Transverse colon (tissue), 4 donors: Measurements from ENCODE around the gene CPLX4. TPM values are rescaled to one million over a fixed set of nuclear protein-coding genes. Genes with fewer than 3 reads are reported as not detected.

ENCODE experiments used
- DNase-seq: peaks from one replicate; pipeline ENCODE4 v3.0.0-alpha.2; 2019
- H3K27ac ChIP-seq, 4 donors: fragments of 200-600 bp; sonication (generic); 2 replicates each; pipeline ENCODE4 v1.5.1; 2016 to 2018; ENCODE audit warnings: inconsistent platforms in 4 of 4
- H3K27me3 ChIP-seq: fragments of 200-600 bp; sonication (generic); 2 replicates; pipeline ENCODE4 v1.5.1; 2017; ENCODE audit warnings: inconsistent platforms
- H3K36me3 ChIP-seq, 4 donors: fragments of 200-600 bp; sonication (generic); 2 replicates each; pipeline ENCODE4 v1.5.1; 2017 to 2019; ENCODE audit warnings: inconsistent platforms in 4 of 4
- H3K4me1 ChIP-seq, 4 donors: fragments of 200-600 bp; sonication (generic); 2 replicates each; pipeline ENCODE4 v1.5.1; 2017 to 2020; ENCODE audit warnings: inconsistent platforms in 4 of 4
- H3K4me3 ChIP-seq, 4 donors: fragments of 200-600 bp; sonication (generic); 1 replicate in 1 of 4; 2 replicates in 3 of 4; pipeline versions ENCODE4 v1.5.1 to v1.6.1; 2017 to 2019; ENCODE audit warnings: inconsistent platforms in 4 of 4
- H3K9me3 ChIP-seq, 2 donors: fragments of 200-600 bp; sonication (generic); 2 replicates each; pipeline ENCODE4 v1.5.1; 2017 to 2019; ENCODE audit warnings: inconsistent platforms in 2 of 2
- EP300 ChIP-seq: sonication (generic); formaldehyde crosslinking; IDR thresholded peaks from one replicate; pipeline ENCODE4 v1.6.1; 2017; ENCODE audit warnings: antibody characterized with exemption, low read depth
- POLR2A ChIP-seq: fragments of 450-650 bp; IDR thresholded peaks from one replicate; pipeline ENCODE4 v1.6.1; 2016; ENCODE audit warnings: antibody characterized with exemption, mild to moderate bottlenecking, moderate library complexity
- POLR2AphosphoS5 ChIP-seq, 3 donors: sonication (generic); formaldehyde crosslinking; IDR thresholded peaks; one replicate each; pipeline ENCODE4 v1.6.1; 2016; ENCODE audit warnings: antibody characterized with exemption in 3 of 3
- WGBS, 2 donors: methylation state at CpG; one replicate each; pipeline ENCODE4 v1.1.5; 2018; ENCODE audit warnings: low coverage in 1 of 2; 5-methylcytosine and 5-hydroxymethylcytosine counted together
- in situ Hi-C, 4 donors: fragments of 200-750 bp; cut with MboI; loops; one replicate each; pipeline versions ENCODE4 v1.15.0 to v1.15.1; 2017; ENCODE audit warnings: low sequenced_read_pairs in 3 of 4, low pct_ligation_motif_present in 1 of 4, low pct_unique_long_range_greater_than_20kb in 1 of 4
- intact Hi-C: fragments of 100-400 bp; cut with DNase I; formaldehyde crosslinking; loops from one replicate; pipeline ENCODE4 v1.15.1; 2023; ENCODE audit warnings: low total_unique reads
- total RNA-seq, 4 donors: library from RNA; depleted of rRNA; stranded (reverse); fragments of >200 nt; gene quantifications; one replicate each; pipeline ENCODE4 v1.1.0, GENCODE V29; 2016
- TF ChIP-seq, protein P1 (sequence below), 5 experiments: fragments of 200-600 bp in 3 of 5; fragments of 450-650 bp in 2 of 5; sonication (generic) in 3 of 5; IDR thresholded peaks; 1 replicate in 2 of 5; 2 replicates in 3 of 5; pipeline ENCODE4 v1.5.1; 2016 to 2017; ENCODE audit warnings: antibody characterized with exemption in 5 of 5, inconsistent platforms in 3 of 5, mild to moderate bottlenecking in 2 of 5, moderate library complexity in 1 of 5

Gene CPLX4
- total RNA-seq, 4 donors from 2014 or later: not detected

DNA sequence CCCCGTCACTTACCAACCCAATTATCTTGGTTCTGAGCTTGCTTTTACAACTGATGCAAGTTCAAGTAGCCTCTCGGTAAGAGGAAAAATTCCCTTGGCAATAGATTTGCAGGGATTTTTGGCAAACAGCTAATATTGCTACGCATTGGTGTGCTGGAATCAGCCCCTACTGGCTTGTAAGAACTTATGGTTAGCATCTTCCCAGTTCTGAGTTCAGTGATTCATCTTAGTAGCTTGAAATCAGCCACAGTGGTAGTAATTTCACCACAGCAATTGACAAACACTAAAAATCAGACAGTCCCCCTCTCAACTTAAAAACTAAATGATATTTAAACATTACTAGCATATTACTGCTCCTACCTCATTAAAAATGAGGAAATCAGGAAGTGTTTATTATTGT is 39.3 kb downstream of the CPLX4 start:
- 66% methylated on average over 3 of the region's 3 CpGs; no CpG with 5 or more reads in 1 of the 2 donors for WGBS, 2 donors
- TF ChIP-seq, protein P1, sequence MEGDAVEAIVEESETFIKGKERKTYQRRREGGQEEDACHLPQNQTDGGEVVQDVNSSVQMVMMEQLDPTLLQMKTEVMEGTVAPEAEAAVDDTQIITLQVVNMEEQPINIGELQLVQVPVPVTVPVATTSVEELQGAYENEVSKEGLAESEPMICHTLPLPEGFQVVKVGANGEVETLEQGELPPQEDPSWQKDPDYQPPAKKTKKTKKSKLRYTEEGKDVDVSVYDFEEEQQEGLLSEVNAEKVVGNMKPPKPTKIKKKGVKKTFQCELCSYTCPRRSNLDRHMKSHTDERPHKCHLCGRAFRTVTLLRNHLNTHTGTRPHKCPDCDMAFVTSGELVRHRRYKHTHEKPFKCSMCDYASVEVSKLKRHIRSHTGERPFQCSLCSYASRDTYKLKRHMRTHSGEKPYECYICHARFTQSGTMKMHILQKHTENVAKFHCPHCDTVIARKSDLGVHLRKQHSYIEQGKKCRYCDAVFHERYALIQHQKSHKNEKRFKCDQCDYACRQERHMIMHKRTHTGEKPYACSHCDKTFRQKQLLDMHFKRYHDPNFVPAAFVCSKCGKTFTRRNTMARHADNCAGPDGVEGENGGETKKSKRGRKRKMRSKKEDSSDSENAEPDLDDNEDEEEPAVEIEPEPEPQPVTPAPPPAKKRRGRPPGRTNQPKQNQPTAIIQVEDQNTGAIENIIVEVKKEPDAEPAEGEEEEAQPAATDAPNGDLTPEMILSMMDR (IDR thresholded peaks at IDR 0.05): no peak
- TF ChIP-seq POLR2AphosphoS5 (IDR thresholded peaks at IDR 0.05) (no peak), POLR2A (no peak)
- DNase-seq: no peak
- intact Hi-C loops (no loop called here), in situ Hi-C loops (no loop called here)
- Histone ChIP-seq H3K36me3 (no peaks in the 10 kb centered on the region), H3K27ac (no peak overlapping the region), H3K4me1 (no peaks in the 10 kb centered on the region), H3K9me3 (no peaks in the 10 kb centered on the region), H3K4me3 (no peak overlapping the region), H3K27me3 (peaks cover 68% of the 10 kb centered on the region)

DNA sequence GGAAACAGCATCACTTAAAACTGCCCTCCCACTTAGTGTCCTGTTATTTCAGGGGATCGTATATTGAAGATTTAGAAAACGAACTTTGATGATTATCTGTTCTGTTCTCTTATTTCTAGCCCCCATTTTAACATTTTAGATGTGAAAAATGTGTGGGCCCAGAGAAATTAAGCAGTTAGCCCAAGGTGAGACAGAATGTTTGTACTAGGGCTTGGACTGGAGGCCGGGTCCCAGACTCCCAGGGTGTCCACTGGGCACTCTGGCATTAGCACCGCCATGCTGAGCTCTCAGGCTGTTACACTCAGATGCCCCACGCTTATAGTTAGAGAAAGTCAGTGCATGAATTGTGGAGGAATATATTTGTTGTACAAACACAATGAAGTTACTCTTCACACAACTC is 39.7 kb downstream of the CPLX4 start:
- DNase-seq: no peak
- Histone ChIP-seq H3K4me1 (peaks cover 0 to 4% (median 1%) of the 10 kb centered on the region in 4 donors), H3K9me3 (no peaks in the 10 kb centered on the region), H3K27ac (no peak overlapping the region), H3K36me3 (no peaks in the 10 kb centered on the region), H3K27me3 (peaks cover 72% of the 10 kb centered on the region), H3K4me3 (no peak overlapping the region)
- TF ChIP-seq POLR2AphosphoS5 (IDR thresholded peaks at IDR 0.05): no peak
- TF ChIP-seq EP300: no peak
- TF ChIP-seq, protein P1 (IDR thresholded peaks at IDR 0.05): no peak
- TF ChIP-seq POLR2A: no peak
- intact Hi-C loops: no loop called here
- 65 to 79% methylated on average over 3 to 5 of the region's 5 CpGs for WGBS, 2 donors
- in situ Hi-C loops: no loop called here

DNA sequence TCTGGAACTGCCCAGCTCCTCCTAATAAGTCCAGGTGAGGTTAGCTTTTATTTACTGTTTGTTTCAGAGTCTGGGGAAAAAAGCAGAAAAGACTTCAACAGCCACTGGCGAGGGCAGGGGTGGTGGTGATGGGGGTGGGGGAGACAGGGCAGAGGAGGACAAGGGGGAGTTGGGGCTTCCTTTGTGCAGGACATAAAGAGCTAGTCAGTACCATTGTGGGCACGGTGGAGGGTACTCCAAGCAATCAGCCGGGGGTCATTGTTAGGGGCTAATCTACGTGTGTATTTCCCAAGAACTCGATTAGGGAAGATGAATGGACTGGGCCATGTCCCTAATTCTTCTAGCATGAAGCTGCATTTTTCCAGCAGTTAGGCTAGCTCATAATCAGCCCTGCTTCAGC is 42.4 kb downstream of the CPLX4 start:
- Histone ChIP-seq H3K27ac (no peak overlapping the region), H3K4me3 (no peak overlapping the region), H3K4me1 (peaks cover 7 to 19% (median 10%) of the 10 kb centered on the region in 4 donors), H3K9me3 (no peaks in the 10 kb centered on the region), H3K36me3 (no peaks in the 10 kb centered on the region), H3K27me3 (peaks cover 98% of the 10 kb centered on the region)
- DNase-seq: no peak
- no peak for TF ChIP-seq EP300
- TF ChIP-seq, protein P1 (IDR thresholded peaks at IDR 0.05): no peak
- no peak for TF ChIP-seq POLR2AphosphoS5 (IDR thresholded peaks at IDR 0.05)
- TF ChIP-seq POLR2A: no peak
- in situ Hi-C loops: no loop called here
- intact Hi-C loops: no loop called here
- WGBS, 2 donors: 12 to 36% methylated on average over 4 to 5 of the region's 5 CpGs

DNA sequence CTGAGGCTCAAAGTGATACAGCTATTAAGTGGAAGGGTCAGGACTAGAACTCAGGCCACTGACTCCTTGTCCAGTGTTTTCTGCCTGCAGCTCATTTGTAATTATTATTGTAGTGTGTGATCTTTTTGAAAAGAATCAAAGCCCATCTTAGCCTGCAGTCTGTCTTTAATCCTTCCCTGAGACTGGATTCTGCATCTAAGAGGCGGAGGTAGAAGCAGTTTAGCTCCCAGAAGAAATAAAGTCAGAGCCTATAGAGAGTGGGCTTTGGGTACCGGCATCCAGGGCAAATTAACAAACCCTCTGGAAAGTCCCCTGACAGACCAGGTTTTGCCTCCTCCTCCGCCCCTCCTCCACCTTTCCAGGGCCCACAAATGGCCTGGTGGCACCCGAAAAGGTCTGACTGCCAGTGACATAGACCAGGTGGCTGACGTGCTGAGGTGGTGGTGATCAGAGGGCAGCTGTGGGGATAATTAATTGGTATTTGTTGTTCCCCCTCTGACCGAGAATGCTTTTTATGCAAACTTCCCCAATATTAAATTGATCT is 43.0 kb downstream of the CPLX4 start:
- peaks cover 7 to 19% (median 10%) of the 10 kb centered on the region in 4 donors for H3K4me1 ChIP-seq
- in situ Hi-C loops: no loop called here
- peaks cover 98% of the 10 kb centered on the region for H3K27me3 ChIP-seq
- no peaks in the 10 kb centered on the region for H3K36me3 ChIP-seq
- TF ChIP-seq POLR2AphosphoS5 (IDR thresholded peaks at IDR 0.05): no peak
- TF ChIP-seq, protein P1 (IDR thresholded peaks at IDR 0.05): no peak
- no peak for TF ChIP-seq POLR2A
- no peak for TF ChIP-seq EP300
- no peak overlapping the region for H3K4me3 ChIP-seq
- no peak overlapping the region for H3K27ac ChIP-seq
- 24% methylated on average over 6 of the region's 6 CpGs; no CpG with 5 or more reads in 1 of the 2 donors for WGBS, 2 donors
- no peaks in the 10 kb centered on the region for H3K9me3 ChIP-seq
- intact Hi-C loops: no loop called here
- DNase-seq: no peak
